Adrenal gland (tissue), 5 donors: Measurements from ENCODE around the gene MKRN2.

ENCODE experiments used
- CTCF ChIP-seq, 6 experiments: fragments of 450-650 bp in 4 of 6; fragments of 200-600 bp in 2 of 6; sonication (generic) in 1 of 6; IDR thresholded peaks; 1 replicate in 5 of 6; 2 replicates in 1 of 6; pipeline versions ENCODE4 v1.5.1 to v1.8.0; 2016 to 2021; ENCODE audit warnings: antibody characterized with exemption in 6 of 6, mild to moderate bottlenecking in 2 of 6, moderate library complexity in 1 of 6
- POLR2A ChIP-seq, 2 donors: fragments of 450-650 bp; IDR thresholded peaks; one replicate each; pipeline ENCODE4 v1.6.1; 2017; ENCODE audit warnings: antibody characterized with exemption in 2 of 2, mild to moderate bottlenecking in 2 of 2, moderate library complexity in 1 of 2
- donor health status: DM: no; HTN: no; CAD: no.

DNA sequence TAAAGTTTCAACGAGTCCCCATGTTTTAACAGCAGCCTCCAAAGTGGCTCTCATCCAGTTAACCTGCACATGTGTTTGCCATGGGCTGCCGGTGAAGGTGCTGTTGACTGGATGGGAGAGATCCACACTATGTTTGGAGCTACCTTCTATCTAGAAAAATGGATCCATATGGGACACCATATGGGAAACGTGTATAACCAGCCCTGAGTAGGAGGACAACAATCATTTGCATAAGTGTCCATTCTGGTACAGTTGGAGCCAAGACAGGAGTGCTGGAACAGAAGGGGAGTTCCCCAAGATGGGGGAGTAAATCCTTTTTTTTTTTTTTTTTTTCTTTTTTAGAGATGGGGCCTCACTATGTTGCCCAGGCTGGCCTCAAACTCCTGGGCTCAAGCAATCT is 36.6 kb downstream of the MKRN2 start:
- no peak for TF ChIP-seq POLR2A (IDR thresholded peaks at IDR 0.05)
- TF ChIP-seq CTCF (IDR thresholded peaks at IDR 0.05) = no peak
